Stimulated activated CD4-positive, alpha-beta T cell treated with anti-CD3 and anti-CD28 coated beads, Interleukin-4, amount 100 ng/mL, for 24 hours (primary cell): ENCODE data around the gene SERPINB1.
"Not testable (repeated sequence)": the region's sequence is repeated elsewhere in the genome, so short reads cannot be mapped to it uniquely, and the experiment has no call there.

Source experiments
- DNase-seq: peaks from one replicate; pipeline ENCODE4 v3.0.0-alpha.2; 2020

The SERPINB1 gene

DNA sequence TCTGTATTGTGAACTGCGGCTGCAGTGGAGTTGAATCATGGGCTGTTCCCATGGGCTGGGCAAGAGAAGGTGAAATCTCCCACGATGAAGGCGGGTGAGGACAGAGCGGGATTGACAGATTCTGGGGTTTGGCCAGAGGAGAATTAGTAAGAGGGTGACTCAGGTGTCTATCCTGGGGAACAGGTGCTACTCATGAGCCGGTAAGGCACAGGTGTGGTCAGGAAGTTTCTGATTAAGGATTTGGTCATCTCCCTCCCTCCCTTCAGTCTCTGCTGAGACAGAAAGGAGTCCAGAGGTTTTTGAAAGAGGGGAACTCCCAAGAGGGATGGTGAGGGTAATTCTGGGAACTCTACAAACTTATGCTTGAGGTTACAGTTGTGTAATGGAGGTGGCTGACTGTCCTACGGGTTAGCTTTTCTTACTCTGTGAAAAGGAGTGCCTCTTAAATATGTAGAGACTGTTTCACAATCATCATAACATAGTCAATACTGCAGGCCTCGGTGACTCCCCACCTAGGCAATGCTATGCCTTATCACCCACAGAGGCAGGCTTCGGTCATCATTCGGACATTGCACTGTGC, 31.5 kb downstream of the SERPINB1 start:
- DNase-seq = no peak

DNA sequence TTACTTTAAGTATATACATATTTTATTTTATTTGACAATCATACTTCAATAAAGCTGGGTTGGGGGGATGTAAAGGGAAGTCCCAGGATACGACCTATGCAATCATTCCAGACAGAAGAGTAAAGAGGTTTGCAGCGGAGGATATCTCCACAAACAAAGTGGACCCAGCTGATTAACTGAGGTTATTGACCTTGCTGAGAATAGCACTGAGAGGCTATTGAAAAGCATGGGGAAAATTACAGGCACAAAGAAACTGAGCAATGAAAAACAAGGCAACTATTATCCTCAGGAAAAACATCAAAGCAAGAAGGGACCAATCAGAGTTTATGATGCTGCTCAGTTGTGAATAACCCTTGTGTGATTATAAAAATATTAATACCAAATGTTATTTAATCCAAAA, 32.6 kb downstream of the SERPINB1 start:
- no peak for DNase-seq

DNA sequence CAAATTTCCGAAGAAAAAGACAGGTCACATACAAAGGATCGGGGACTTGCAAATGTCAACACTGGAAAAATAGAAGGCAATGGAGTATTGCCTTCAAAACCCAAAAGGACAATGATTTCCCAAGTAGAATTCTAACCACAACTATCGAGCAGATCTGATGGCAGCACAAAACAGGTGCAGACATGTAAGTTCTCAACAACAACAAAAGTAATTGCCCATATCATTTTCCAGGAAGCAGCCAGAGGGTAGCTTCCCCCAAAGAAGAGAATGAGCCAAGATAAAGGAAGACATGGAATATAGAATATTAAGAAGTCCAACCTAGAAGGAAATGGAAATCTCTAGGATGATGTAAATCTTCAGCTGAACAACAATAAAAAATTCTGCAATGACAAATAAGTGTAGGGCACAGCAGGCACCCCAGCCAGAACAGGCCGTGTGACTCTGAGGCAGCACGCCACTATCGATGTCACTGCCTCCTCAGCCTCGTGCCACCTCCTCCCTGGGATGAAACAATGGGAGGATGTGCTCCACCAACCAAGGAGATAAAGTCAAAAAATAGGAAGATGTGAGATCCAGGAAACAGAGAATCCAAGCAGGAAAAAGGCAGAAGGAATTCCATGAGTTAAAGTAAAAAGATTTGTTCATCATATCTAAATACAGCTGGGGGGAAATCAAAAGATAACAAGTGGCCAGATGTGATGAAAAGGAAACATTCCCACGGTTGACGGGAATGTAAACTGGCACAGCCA, 34.1 kb downstream of the SERPINB1 start:
- no peak for DNase-seq

DNA sequence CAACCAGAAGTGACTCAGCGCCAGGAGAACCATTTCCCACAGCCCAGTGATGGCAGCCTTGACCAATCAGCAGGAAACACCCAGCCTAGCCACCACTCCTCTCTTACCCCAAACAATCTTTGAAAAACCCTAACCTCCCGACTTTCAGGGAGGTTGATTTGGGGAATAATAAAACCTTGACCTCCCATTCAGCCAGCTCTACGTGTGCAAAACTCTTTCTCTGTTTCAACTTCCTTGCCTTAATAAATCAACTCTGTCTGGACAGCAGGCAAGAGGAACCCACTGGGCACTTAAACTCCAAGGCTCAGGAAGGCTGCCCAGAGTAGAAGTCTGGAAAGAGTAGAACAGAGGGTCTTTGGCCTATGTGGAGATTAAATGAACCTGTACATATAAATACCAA, 35.0 kb downstream of the SERPINB1 start:
- DNase-seq = no peak

DNA sequence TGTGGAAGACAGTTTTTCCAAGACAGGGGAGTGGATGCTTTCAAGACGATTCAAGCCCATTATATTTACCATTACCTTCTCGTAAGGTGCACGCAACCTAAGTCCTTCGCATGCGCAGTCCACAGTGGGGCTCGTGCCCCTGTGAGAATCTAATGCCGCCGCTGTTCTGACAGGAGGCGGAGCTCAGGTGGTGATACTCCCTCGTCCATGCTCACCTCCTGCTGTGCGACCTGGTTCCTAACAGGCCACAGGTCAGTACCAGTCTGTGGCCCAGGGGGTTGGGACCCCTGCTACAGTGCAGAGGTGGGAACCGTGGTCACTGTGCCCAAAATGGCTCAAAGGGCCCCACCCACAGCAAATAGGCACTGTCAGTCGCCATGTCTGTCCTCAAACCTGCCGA, 36.6 kb downstream of the SERPINB1 start:
- no peak for DNase-seq

DNA sequence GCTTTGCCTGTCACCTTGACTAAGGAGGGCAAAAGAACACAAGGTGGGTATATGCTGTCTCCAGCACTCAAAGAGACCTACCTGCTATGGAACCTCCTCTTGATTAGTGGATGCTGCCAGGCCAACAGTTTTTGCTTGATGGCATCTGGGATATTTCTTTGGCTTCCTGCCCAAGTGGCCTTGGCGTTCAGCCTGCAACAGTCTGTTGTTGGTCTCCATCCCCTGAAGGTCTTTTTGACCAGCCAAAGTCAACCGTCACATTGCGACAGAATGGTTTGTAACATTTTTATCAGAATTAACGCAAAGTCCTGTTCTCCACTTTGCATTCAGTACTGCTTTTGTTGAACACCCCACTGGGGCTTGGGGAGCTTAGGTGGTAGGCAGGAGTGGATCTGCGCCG, 37.1 kb downstream of the SERPINB1 start:
- DNase-seq = no peak

DNA sequence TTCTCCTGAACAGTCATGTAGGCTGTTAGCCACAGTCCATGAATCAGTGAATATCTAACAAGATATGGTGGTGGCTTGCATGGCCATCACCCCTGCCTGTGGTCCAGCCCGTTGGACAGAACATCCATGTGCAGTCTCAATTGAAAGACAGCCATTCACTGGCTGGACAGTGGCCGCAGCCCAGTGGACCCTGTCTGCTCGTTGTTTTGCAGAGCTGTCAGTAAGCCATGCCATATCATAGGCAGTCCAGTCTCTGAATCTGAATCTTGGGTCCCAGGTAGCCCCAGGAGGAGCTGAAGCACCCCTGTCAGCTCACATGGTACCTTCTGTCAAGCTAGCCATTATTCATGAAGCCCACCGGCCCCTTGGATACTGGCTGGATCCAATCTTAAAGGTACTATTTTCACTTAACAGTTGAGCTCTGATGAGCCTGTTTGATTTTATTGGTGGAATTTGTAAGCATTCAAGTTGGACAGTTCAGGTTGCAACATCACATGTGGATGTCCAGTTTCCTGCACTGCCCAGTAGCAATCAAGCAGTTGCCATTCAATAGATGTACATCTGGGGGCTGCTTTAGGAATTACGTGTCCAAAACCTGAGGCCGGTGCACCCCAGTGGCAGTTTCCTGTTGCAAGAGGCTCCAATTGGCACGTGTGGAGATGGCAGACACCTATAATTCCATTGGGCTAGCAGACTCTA, 37.8 kb downstream of the SERPINB1 start:
- no peak for DNase-seq

DNA sequence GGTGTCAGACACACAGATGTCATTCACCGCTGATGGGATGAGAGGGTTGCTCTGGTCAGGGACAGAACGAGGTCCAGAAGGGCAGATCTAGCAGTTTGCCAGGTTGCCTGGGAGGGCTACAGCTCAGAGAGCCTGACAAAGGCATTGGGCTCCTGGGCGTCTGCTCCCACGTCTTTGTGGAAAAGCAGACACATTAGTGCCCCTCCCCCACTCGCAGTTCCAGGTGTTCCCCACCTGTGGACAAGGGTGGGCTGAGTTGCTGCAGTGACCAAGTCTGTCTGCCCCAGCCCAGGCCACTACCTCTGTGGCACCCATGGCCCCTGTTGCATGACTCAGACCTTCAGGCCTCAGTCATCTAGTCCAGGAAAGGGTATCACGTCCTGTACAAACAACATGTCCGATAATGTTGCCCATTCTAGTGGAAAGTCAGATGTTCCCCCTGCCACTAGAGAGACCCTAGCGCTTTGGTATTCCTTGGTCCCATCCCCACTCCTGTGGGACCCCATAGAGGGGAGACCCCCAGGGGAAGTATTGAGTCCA, 39.1 kb downstream of the SERPINB1 start:
- DNase-seq = no peak

DNA sequence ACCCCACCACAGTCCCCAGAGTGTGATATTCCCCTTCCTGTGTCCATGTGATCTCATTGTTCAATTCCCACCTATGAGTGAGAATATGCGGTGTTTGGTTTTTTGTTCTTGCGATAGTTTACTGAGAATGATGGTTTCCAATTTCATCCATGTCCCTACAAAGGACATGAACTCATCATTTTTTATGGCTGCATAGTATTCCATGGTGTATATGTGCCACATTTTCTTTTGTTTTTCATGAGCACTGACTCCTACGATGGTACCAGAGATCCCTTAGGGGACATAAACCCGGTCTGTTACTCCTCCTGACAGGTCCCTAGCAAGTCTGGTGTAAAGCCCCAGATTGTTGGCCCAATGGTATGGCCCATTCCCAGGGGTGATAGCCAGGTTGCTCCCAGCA, 40.0 kb downstream of the SERPINB1 start:
- DNase-seq = not testable (repeated sequence)

DNA sequence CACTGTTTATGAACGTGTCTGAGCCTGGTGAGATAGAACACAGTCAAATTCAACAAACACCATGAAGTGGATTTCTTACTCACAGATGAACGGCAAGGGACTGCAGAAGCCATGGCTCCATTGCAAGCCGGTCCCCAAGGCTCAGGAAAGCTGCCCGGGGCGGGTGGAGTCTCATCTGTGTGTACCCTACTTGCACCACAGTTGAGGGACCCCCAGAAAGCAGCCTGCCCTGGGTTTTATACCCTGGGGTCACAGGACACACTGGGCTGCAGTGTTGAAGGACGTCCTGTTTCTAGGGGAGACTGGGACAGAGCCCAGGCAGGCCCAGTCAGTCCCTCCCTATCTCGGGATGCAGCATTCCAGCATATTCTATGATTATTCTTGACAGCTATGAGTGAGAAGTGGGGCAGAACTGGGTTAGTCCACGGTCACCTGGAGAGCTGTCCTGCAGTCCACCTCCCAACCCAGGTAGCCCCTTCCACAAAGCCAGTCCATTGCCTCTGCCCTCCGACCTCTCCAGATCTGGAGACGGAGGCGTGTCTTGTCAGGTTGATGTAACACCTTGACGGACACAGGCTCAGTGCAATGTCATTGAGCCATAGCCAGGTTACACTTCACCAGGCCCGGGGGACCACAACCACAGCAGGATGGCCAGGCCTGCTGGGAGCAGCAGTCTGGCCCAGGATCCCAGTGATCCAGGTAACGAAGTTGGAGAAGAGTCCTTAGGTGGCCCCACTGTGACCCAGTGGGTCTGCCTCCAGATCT, 40.9 kb downstream of the SERPINB1 start:
- no peak for DNase-seq

DNA sequence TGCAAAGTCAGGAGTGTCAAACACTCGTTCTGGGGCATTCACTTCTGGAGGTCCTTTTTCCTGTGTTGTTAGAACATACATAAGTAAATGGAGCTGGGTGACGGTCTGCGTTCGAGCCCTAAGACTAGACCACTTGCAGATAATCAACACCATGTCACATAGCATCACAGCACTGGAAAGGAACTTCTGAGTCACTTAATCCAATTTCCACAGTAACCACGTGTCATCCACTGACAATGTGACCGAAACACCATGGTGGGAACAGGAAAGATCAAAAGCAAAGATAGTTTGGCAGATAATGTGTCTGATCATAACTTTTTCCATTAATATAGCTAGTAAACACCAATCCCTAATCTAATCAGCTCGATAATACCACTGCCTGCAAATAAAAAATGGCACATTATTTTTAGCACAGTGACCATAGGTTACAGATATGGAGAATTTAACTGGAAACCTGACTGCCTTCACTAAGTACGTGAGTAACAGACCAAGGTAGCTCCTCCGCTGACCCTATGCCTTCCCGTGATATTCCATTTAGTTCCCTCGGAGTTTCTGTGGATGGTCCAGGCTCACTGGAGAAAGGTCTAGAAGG, 41.6 kb downstream of the SERPINB1 start:
- DNase-seq = peak; percentile 19

DNA sequence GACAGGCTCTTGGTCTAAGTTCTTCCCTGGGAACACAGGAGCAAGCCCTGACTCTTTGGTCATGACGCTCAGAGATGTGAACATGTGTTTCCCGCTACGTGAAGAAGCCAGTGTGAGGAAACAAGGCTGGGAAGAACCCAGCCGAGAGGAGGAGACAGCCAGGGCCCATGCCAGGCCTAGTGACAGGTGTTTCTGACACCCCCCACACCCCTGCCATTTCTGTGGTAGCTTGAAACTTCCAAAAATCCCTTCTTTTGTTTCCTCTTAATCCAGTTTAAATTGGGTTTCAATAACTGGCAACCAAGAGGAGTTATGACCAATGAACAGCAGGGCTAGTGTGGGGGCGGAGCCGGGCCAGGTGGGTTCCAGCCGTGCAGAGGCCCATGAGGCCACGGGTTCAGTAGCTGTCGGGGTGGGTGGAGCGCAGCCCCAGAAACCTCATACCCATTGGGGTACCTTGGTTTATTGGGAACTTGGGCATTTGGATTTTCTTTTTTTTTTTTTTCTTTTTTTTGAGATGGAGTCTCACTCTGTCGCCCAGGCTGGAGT, 43.0 kb downstream of the SERPINB1 start:
- no peak for DNase-seq

DNA sequence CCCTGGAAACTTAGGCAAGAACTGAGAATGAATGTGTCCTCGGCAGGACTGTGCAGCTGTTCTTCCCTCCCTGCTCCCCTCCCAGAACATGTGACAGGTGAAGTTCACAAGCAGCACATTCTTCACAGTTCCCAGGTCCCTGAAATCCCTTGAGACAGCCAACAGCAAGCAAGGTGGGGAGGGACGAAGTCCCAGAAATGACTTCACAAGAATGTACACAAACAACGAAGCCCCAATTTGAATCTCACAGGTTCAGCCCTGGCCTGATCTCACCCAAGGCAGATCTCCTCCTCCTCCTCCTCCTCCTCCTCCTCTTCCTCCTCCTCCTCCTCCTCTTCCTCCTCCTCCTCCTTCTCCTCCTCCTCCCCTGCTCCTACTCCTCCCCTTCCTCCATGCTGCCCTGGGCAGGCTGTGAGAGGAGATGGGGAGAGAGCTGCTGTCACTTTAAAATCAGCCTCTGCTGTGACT, 44.1 kb downstream of the SERPINB1 start:
- no peak for DNase-seq

DNA sequence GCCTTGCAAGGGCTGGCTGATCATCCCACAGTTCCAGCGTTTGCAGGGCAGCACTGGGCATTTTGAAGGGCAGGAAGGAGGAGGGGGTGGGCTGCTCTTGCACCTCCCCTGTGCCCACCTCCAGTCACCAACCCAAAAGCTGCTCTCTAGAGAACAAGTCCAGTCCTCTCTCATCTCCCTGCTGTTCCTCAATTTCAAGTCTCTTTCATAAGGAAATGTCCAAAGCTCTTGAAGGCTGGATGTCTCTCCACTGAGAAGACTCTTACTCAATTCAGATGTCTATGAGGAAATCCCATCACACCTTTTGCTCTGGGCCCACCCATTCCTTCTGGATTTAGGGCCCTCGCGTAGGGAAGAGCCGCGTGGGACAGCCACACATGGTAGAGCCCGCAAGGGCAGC, 44.8 kb downstream of the SERPINB1 start:
- DNase-seq = no peak

DNA sequence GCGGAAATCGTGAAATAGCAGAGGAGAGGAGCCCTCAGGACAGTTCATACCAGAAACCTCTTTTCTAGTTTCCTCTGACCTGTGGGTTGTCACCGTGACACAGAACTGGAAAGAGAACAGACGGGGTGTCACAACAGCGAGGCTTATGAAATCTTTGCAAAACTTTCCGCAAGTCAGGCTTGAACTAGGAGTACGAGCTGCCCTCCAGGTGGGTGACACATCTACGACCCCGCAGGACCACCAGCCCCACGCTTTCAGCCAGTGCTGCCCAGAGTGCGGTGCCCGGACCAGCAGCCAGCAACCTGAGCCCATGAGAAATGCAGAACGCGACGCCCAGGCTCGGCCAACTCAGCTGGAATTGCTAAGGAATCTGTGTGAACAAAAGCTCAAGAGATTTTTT, 45.7 kb downstream of the SERPINB1 start:
- no peak for DNase-seq

DNA sequence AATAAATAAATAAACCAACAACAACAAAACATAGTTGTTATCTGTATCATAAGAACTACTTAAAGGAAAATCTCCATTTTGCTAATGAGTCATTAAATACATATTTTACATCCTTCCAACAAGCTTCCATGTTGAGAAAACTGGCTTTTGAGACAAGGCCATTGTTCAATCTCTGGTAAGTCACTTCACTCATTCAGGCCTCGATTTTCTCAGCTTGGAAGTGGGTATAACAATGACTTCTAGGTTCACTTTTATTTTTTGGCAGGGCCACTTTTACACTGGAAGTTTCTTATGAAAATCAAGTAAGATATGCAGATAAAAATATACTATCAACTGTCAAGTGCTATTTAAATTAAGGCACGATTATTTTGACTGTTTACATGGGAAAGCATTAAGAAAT, 46.5 kb downstream of the SERPINB1 start:
- no peak for DNase-seq

DNA sequence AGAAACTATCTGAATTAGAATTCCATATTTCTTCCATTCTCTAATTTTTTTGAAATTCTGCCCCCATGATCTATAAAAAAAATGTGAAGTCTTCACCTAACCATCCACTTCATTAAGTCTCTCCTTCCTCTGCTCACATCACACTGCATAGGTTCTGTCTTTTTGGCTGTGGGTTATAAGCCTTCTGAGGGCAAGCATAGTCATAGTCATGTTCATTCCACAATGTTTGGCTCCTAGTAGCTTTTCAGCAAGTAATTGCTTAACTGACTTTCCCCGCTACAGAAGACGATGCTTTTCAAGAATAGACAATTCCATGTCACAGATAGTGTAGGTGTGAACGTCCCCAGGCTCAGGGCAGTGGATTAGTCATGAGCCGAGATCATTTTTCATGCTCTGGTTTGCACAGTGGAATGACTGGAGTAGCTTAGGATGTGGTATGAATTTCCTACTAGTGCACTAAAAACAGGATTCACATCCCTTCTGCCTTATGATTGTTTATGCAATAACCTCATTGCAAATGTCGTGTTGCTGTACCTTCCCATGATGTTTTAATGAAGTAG, 47.4 kb downstream of the SERPINB1 start:
- DNase-seq = no peak

DNA sequence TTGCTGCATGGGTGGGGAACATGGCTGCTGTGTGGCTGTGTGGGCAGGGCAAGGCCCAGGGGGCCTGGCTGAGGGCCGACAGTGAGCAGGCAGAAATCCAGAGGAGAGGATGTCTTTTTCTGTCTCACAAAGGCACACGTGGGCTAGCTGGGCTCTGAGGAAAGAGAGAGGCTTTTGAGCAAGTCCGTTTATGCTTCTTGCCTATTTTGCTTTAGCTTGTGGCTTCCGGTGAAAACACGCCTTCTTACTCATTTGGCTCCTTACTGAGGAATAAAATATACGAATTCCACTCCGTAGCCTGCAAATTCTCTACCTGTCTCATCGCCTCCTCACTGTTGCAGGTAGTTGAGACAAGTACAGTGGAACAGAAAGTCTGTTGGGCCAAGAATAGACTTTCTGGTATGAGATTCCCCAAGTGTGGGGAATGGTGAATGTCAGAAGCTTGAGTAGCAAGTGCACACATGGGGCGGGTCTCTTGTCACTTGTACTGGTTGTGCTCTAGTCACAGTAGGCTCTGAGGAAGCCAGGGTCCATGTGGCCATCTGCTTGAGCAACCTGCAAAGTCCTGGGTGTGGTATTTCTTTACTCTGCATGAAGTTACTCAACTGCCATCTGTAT, 48.0 kb downstream of the SERPINB1 start:
- DNase-seq = peak; percentile 21

DNA sequence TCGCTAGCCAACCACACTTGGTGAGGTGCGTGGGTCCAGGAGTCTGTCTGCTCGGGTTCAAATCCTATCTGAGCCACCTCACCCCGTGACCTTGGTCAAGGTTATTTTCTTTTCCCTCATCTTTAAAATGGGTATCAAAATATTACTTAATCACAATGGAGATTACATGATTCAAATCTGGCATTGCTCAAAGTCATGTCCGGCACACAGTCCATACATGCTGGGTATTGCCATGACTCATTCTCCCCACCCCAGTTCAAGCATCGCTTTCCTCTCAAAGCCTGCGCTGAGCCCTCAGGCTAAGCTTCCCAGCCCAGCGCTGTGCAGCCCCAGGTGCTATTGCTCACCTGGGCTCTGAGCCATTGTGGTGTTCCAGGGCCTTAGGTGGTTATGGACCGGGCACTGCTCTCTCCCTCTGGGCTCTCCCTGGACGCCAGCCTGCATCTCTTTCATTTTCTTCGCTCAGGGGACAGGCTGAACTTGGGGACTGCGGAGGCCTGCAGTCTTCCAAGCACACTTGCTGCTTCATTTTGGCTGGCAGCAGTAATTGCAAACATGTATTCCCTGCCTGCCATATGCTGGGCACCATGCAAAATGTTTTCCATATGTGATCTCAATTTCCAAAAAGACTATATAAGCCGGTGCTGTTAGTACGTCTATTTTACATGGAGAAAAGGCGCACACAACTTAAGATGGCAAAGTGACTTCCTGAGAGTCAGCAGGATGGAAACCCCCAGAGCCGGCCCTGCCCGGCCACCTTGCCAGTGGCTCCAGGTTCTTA, 49.1 kb downstream of the SERPINB1 start:
- DNase-seq = no peak

DNA sequence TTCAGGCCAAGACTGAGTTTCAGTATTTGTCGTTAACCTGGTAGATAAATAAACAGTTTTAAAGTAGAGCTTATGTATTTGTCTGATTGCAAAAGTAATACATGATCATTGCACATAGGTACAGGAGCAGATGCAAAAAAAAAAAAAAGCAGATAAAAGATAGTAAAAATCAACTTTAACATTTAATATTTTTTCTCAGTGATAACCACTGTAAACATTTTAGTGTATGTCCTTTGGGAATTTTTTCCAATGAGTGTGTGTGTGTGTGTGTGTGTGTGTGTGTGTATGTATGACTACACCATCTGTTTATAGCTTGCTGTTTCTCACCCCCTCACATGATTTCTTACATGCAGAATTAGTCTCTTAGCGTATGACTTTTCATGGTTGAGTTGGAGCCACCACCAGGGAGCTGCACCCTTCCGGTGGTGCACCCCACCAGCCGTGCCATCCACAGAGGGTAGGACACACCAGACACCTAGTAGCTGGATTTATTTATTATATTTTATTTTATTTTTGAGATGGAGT, 50.2 kb downstream of the SERPINB1 start:
- DNase-seq = no peak
